K562 (cell line): Measurements from ENCODE around the gene RGR. TPM values are rescaled to one million over a fixed set of nuclear protein-coding genes. Genes with fewer than 3 reads are reported as not detected.

Experiments
- ATAC-seq: fragments of 200-7000 bp; cut with Tn5 transposase; 3 replicates; pipeline ENCODE4 v1.9.1; 2020; ENCODE audit warnings: moderate library complexity
- BruUV-seq: library from RNA; stranded (reverse); fragments of 400-500 nt; replicated peaks from 2 replicates; lab custom pipeline; 2021; lab: Mats Ljungman, UMichigan
- CTCF ChIA-PET: fragments of 300-600 bp; formaldehyde crosslinking; extraction: SDS; loops from one replicate; lab custom pipeline; 2021; ENCODE audit warnings: low intra/inter-chr PET ratio; lab: Yijun Ruan, JAX
- POLR2A ChIA-PET: fragments of 300-600, 350-650 bp; sonication (Branson Sonifier 250); formaldehyde crosslinking; extraction: SDS; loops from one replicate; lab custom pipeline; 2021; ENCODE audit warnings: antibody characterized with exemption, inconsistent platforms; lab: Yijun Ruan, JAX
- DNase-seq, 4 experiments: peaks; one replicate each; pipeline versions ENCODE4 v3.0.0 to v3.0.0-alpha.2; 2011 to 2018; ENCODE audit warnings: low spot score in 3 of 4, mixed read lengths in 3 of 4; ENCODE audit errors: extremely low read depth in 1 of 4
- FAIRE-seq: peaks from 2 replicates; lab custom pipeline; 2011; peaks lifted over from hg19 to GRCh38; lab: Jason Lieb, UNC
- H2AFZ ChIP-seq: 2 replicates; pipeline ENCODE4 v1.6.0; 2011; ENCODE audit warnings: low read depth, low read length, control low read depth, inconsistent platforms
- H3K27ac ChIP-seq: fragments of 200-600 bp; 3 replicates; pipeline ENCODE4 v1.8.0; 2011; ENCODE audit warnings: low read depth, mild to moderate bottlenecking, control low read depth, inconsistent platforms, low read length, moderate library complexity, mixed read lengths; ENCODE audit errors: extremely low read depth
- H3K27me3 ChIP-seq, 2 experiments: fragments of 300-600 bp in 1 of 2; 2 replicates in 1 of 2; 3 replicates in 1 of 2; pipeline versions ENCODE4 v1.6.0 to v1.8.0; 2011; ENCODE audit warnings: inconsistent platforms in 2 of 2, low read length in 2 of 2, mild to moderate bottlenecking in 1 of 2, mixed read lengths in 1 of 2, moderate library complexity in 1 of 2; ENCODE audit not compliant: control insufficient read depth in 2 of 2, insufficient read depth in 2 of 2
- H3K36me3 ChIP-seq: fragments of 300-600 bp; 3 replicates; pipeline ENCODE4 v1.8.0; 2011; ENCODE audit warnings: mild to moderate bottlenecking, low read length, inconsistent platforms; ENCODE audit not compliant: control insufficient read depth, insufficient read depth
- H3K4me1 ChIP-seq, 2 experiments: fragments of 200-600 bp in 1 of 2; replicated peaks in 1 of 2; 2 replicates in 1 of 2; 3 replicates in 1 of 2; pipeline versions ENCODE4 v1.5.1 to v1.8.0; 2011; ENCODE audit warnings: inconsistent platforms in 2 of 2, low read length in 2 of 2, mild to moderate bottlenecking in 1 of 2, mixed read lengths in 1 of 2, moderate library complexity in 1 of 2; ENCODE audit not compliant: control insufficient read depth in 2 of 2, insufficient read depth in 2 of 2
- H3K4me2 ChIP-seq: 2 replicates; pipeline ENCODE4 v1.6.1; 2011; ENCODE audit warnings: low read length, control low read depth, inconsistent platforms, mixed read lengths; ENCODE audit not compliant: insufficient read depth
- H3K4me3 ChIP-seq: fragments of 200-600 bp; sonication (generic), shearing (Covaris generic); 2 replicates; pipeline ENCODE4 v1.5.1; 2016; ENCODE audit warnings: control low read depth, inconsistent platforms
- H3K79me2 ChIP-seq: fragments of 200-600 bp; 3 replicates; pipeline ENCODE4 v1.8.0; 2011; ENCODE audit warnings: low read length, inconsistent platforms; ENCODE audit not compliant: control insufficient read depth, insufficient read depth
- H3K9ac ChIP-seq, 2 experiments: 2 replicates each; pipeline versions ENCODE4 v1.6.0 to v1.6.1; 2011; ENCODE audit warnings: low read depth in 2 of 2, low read length in 2 of 2, control low read depth in 1 of 2, inconsistent platforms in 1 of 2, mild to moderate bottlenecking in 1 of 2, mixed read lengths in 1 of 2; ENCODE audit not compliant: insufficient read depth in 1 of 2
- H3K9me1 ChIP-seq: one replicate; pipeline ENCODE4 v1.6.0; 2011; ENCODE audit warnings: inconsistent platforms, mild to moderate bottlenecking, low read length, moderate library complexity; ENCODE audit not compliant: control insufficient read depth, insufficient read depth
- H3K9me3 ChIP-seq: replicated peaks from 2 replicates; pipeline ENCODE4 v1.5.1; 2011; ENCODE audit warnings: low read depth, low read length, inconsistent platforms; ENCODE audit not compliant: control insufficient read depth, insufficient read depth
- H4K20me1 ChIP-seq: replicated peaks from 2 replicates; pipeline ENCODE4 v1.6.1; 2011; ENCODE audit warnings: low read length, inconsistent platforms, mixed read lengths; ENCODE audit not compliant: control insufficient read depth, insufficient read depth
- FOXM1 ChIP-seq, 2 experiments: fragments of 450-650 bp in 1 of 2; sonication (generic) in 1 of 2; formaldehyde crosslinking in 1 of 2; IDR thresholded peaks; 2 replicates each; pipeline versions ENCODE4 v1.6.1 to v1.9.0; 2017 to 2022; ENCODE audit warnings: low read depth in 2 of 2, mild to moderate bottlenecking in 2 of 2, missing genetic modification reagents in 1 of 2, moderate library complexity in 1 of 2
- GTF2A2 ChIP-seq: IDR thresholded peaks from 2 replicates; pipeline ENCODE4 v1.6.1; 2016; ENCODE audit warnings: mild to moderate bottlenecking, missing genetic modification characterization, missing compliant biosample characterization
- OTX1 ChIP-seq: fragments of 450-650 bp; formaldehyde crosslinking; IDR thresholded peaks from 2 replicates; pipeline ENCODE4 v1.4.0; 2022; ENCODE audit warnings: mild to moderate bottlenecking
- SIN3A ChIP-seq, 2 experiments: fragments of 150-350 bp in 1 of 2; IDR thresholded peaks; 2 replicates each; pipeline ENCODE4 v1.6.1; 2011 to 2016; ENCODE audit warnings: borderline replicate concordance in 2 of 2, low read depth in 2 of 2, low read length in 2 of 2, mild to moderate bottlenecking in 2 of 2, moderate library complexity in 2 of 2; ENCODE audit not compliant: control insufficient read depth in 1 of 2
- WGBS: fragments of 100-300 bp; shearing (Covaris generic); methylation state at CpG from one replicate; pipeline ENCODE4 v1.1.6; 2016; ENCODE audit warnings: low coverage, mixed read lengths; ENCODE audit not compliant: insufficient coverage; ENCODE audit errors: missing lambda C conversion rate; 5-methylcytosine and 5-hydroxymethylcytosine counted together
- in situ Hi-C: fragments of 300-500 bp; cut with MboI; formaldehyde crosslinking; loops from 4 replicates; pipeline ENCODE4 v1.15.0; 2018; ENCODE audit warnings: inconsistent platforms, mixed read lengths
- intact Hi-C: fragments of 100-400 bp; cut with micrococcal nuclease; formaldehyde crosslinking; loops from 2 replicates; pipeline ENCODE4 v1.14.2; 2022
- polyA plus RNA-seq, 8 experiments: library from polyadenylated mRNA; depleted of rRNA in 4 of 8; stranded (reverse) in 5 of 8; unstranded in 3 of 8; fragments of >200 nt; fragmentation: Nextera tagmentation in 2 of 8; fragmentation: Illumina TruSeq in 1 of 8; extraction: Ambion mirVana in 2 of 8; extraction: Trizol in 1 of 8; gene quantifications; 2 replicates each; pipeline versions ENCODE4 v1.2.1 to v1.2.3, GENCODE V29; 2011 to 2014; ENCODE audit warnings: inconsistent platforms in 1 of 8, missing spikeins in 1 of 8
- total RNA-seq, 7 experiments: library from RNA; depleted of rRNA in 6 of 7; stranded (reverse); fragments of >200 nt in 6 of 7; fragmentation: Illumina TruSeq in 2 of 7; extraction: Trizol in 2 of 7; gene quantifications; 2 replicates each; pipeline versions ENCODE4 v1.2.1 to v1.2.3, GENCODE V29; 2011 to 2021; ENCODE audit warnings: low replicate concordance in 1 of 7
- TF ChIP-seq, protein P1 (sequence below), 2 experiments: fragments of 450-650 bp; IDR thresholded peaks; 2 replicates each; pipeline ENCODE4 v1.6.1; 2018; ENCODE audit warnings: mild to moderate bottlenecking in 2 of 2, low read depth in 1 of 2; ENCODE audit not compliant: partially characterized antibody in 2 of 2
- TF ChIP-seq, protein P2 (sequence below): sonication (generic); formaldehyde crosslinking; IDR thresholded peaks from 2 replicates; pipeline ENCODE4 v1.8.1; 2023; ENCODE audit warnings: mild to moderate bottlenecking, missing genetic modification reagents

The RGR gene
- total and polyA plus RNA-seq, 9 of the 15 experiments (the other 6 are each of a cell fraction or from before 2014, with no cell fraction given) = not detected

DNA sequence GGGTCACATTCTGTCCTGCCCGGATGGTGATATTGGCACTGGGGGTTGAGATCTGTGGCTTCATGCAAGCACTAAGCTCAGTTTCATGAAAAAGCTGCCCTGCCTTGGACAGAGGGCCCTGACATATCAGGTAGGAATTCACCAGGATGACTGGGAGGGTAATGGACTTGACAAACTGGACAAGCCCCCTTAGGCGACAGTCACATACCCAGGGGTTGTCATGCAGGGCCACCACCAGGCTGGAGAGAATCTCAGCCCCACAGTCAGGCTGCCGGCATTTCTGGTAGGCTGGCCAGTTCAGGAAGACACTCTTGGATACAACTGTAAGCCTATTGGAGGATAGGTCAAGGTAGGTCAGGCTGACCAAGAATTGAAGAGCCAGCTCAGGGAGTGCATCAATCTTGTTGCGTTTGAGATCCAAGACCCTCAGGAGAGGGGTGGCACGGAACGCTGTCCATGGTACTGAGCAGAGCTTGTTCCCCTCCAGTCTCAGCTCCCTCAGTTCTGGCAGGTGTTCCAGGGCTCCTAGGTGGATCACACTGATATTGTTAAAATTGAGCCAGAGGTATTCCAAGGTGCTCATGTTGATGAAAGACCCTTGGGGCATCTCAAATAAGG is 20.3 kb upstream of the RGR start:
- no peak overlapping the region for H3K9ac ChIP-seq
- WGBS = 1% methylated on average over 6 of the region's 6 CpGs
- POLR2A ChIA-PET = interaction anchor here (0.5 kb wide), 1 partner anchor 24 kb away, joined by 3 read pairs; no protein-coding TSS in a partner anchor
- H4K20me1 ChIP-seq = no peaks in the 10 kb centered on the region
- H3K4me3 ChIP-seq = no peak overlapping the region
- intact Hi-C loops (no loop called here), in situ Hi-C loops (no loop called here)
- no peaks in the 10 kb centered on the region for H3K36me3 ChIP-seq
- no TSS peak for BruUV-seq
- H3K27ac ChIP-seq = no peak overlapping the region
- FAIRE-seq = no peak
- no peaks in the 10 kb centered on the region for H3K79me2 ChIP-seq
- H2AFZ ChIP-seq = no peak overlapping the region
- no peaks in the 10 kb centered on the region for H3K9me1 ChIP-seq
- peak; percentile 57; the same call in 2 of the 3 replicates for ATAC-seq
- H3K4me2 ChIP-seq = no peak overlapping the region
- no peaks in the 10 kb centered on the region for H3K9me3 ChIP-seq
- H3K4me1 ChIP-seq = no peaks in the 10 kb centered on the region
- H3K27me3 ChIP-seq = peaks cover 0 to 14% of the 10 kb centered on the region in 2 experiments; a peak in 3 of 5 replicates
- DNase-seq = peak; percentile 32 to 59 (median 46)
- CTCF ChIA-PET = no interaction called here
- TF ChIP-seq SIN3A (IDR thresholded peaks at IDR 0.05; ENCODE audit: borderline replicate concordance in 2 of 2, control insufficient read depth in 1 of 2, low read depth in 2 of 2, low read length in 2 of 2) (no peak), OTX1 (CRISPR knock-in tag) (no peak), FOXM1 (IDR thresholded peaks at IDR 0.05; ENCODE audit: low read depth) (no peak), FOXM1 (CRISPR knock-in tag; IDR thresholded peaks at IDR 0.05; ENCODE audit: low read depth) (no peak), GTF2A2 (tag) (no peak)
- TF ChIP-seq, protein P1, sequence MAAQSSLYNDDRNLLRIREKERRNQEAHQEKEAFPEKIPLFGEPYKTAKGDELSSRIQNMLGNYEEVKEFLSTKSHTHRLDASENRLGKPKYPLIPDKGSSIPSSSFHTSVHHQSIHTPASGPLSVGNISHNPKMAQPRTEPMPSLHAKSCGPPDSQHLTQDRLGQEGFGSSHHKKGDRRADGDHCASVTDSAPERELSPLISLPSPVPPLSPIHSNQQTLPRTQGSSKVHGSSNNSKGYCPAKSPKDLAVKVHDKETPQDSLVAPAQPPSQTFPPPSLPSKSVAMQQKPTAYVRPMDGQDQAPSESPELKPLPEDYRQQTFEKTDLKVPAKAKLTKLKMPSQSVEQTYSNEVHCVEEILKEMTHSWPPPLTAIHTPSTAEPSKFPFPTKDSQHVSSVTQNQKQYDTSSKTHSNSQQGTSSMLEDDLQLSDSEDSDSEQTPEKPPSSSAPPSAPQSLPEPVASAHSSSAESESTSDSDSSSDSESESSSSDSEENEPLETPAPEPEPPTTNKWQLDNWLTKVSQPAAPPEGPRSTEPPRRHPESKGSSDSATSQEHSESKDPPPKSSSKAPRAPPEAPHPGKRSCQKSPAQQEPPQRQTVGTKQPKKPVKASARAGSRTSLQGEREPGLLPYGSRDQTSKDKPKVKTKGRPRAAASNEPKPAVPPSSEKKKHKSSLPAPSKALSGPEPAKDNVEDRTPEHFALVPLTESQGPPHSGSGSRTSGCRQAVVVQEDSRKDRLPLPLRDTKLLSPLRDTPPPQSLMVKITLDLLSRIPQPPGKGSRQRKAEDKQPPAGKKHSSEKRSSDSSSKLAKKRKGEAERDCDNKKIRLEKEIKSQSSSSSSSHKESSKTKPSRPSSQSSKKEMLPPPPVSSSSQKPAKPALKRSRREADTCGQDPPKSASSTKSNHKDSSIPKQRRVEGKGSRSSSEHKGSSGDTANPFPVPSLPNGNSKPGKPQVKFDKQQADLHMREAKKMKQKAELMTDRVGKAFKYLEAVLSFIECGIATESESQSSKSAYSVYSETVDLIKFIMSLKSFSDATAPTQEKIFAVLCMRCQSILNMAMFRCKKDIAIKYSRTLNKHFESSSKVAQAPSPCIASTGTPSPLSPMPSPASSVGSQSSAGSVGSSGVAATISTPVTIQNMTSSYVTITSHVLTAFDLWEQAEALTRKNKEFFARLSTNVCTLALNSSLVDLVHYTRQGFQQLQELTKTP (IDR thresholded peaks at IDR 0.05; ENCODE audit: low read depth in 1 of 2, partially characterized antibody in 2 of 2) = peak in 1 of 2 experiments; percentile 47
- TF ChIP-seq, protein P2, sequence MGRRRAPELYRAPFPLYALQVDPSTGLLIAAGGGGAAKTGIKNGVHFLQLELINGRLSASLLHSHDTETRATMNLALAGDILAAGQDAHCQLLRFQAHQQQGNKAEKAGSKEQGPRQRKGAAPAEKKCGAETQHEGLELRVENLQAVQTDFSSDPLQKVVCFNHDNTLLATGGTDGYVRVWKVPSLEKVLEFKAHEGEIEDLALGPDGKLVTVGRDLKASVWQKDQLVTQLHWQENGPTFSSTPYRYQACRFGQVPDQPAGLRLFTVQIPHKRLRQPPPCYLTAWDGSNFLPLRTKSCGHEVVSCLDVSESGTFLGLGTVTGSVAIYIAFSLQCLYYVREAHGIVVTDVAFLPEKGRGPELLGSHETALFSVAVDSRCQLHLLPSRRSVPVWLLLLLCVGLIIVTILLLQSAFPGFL (CRISPR knock-in tag) = no peak
